Neuronal stem cell (in vitro differentiated cells): Measurements from ENCODE around the gene MTFR1L.

Source experiments
- DNase-seq: peaks from one replicate; pipeline ENCODE4 v3.0.0-alpha.2; 2013; ENCODE audit warnings: low spot score
- H2AFZ ChIP-seq: one replicate; pipeline ENCODE4 v1.6.1; 2013; ENCODE audit warnings: mild to moderate bottlenecking, low read length, inconsistent platforms
- H2AK5ac ChIP-seq: 2 replicates; pipeline ENCODE4 v1.6.1; 2013; ENCODE audit warnings: low read depth, mild to moderate bottlenecking, inconsistent platforms, low read length, moderate library complexity, mixed read lengths
- H2BK120ac ChIP-seq: 2 replicates; pipeline ENCODE4 v1.6.1; 2013; ENCODE audit warnings: low read depth, mild to moderate bottlenecking, inconsistent platforms, low read length, moderate library complexity, mixed read lengths
- H2BK12ac ChIP-seq: one replicate; pipeline ENCODE4 v1.6.1; 2013; ENCODE audit warnings: low read length, inconsistent platforms
- H2BK15ac ChIP-seq: 2 replicates; pipeline ENCODE4 v1.6.1; 2013; ENCODE audit warnings: mild to moderate bottlenecking, low read length, inconsistent platforms, mixed read lengths
- H2BK5ac ChIP-seq: one replicate; pipeline ENCODE4 v1.6.1; 2013; ENCODE audit warnings: inconsistent platforms, mild to moderate bottlenecking, low read length, moderate library complexity
- H3K14ac ChIP-seq: one replicate; pipeline ENCODE4 v1.6.1; 2013; ENCODE audit warnings: low read length, inconsistent platforms
- H3K18ac ChIP-seq: 2 replicates; pipeline ENCODE4 v1.6.1; 2013; ENCODE audit warnings: low read length, inconsistent platforms
- H3K23ac ChIP-seq: 2 replicates; pipeline ENCODE4 v1.6.1; 2013; ENCODE audit warnings: low read depth, mild to moderate bottlenecking, mixed read lengths, low read length, inconsistent platforms; ENCODE audit not compliant: poor library complexity
- H3K27ac ChIP-seq: replicated peaks from 3 replicates; pipeline ENCODE4 v1.5.1; 2013; ENCODE audit warnings: low read length, inconsistent platforms
- H3K27me3 ChIP-seq, 3 experiments: 2 replicates each; pipeline ENCODE4 v1.6.1; 2013; ENCODE audit warnings: low read length in 3 of 3, mild to moderate bottlenecking in 2 of 3, inconsistent platforms in 1 of 3, low read depth in 1 of 3, mixed read lengths in 1 of 3, moderate library complexity in 1 of 3; ENCODE audit not compliant: control insufficient read depth in 3 of 3, insufficient read depth in 3 of 3
- H3K36me3 ChIP-seq, 2 donors: replicated peaks in 1 of 2; 2 replicates each; pipeline ENCODE4 v1.6.1; 2013; ENCODE audit warnings: low read length in 2 of 2; ENCODE audit not compliant: control insufficient read depth in 2 of 2, insufficient read depth in 2 of 2
- H3K4ac ChIP-seq: 2 replicates; pipeline ENCODE4 v1.6.1; 2013; ENCODE audit warnings: inconsistent platforms, mild to moderate bottlenecking, low read length, moderate library complexity
- H3K4me1 ChIP-seq, 2 donors: 1 replicate in 1 of 2; 2 replicates in 1 of 2; pipeline ENCODE4 v1.6.1; 2013; ENCODE audit warnings: low read length in 2 of 2, low read depth in 1 of 2; ENCODE audit not compliant: control insufficient read depth in 2 of 2, insufficient read depth in 1 of 2
- H3K4me2 ChIP-seq: one replicate; pipeline ENCODE4 v1.6.1; 2013; ENCODE audit warnings: mild to moderate bottlenecking, low read length, inconsistent platforms; ENCODE audit not compliant: insufficient read depth, poor library complexity, severe bottlenecking
- H3K4me3 ChIP-seq, 2 donors: 2 replicates each; pipeline ENCODE4 v1.5.1; 2013; ENCODE audit warnings: low read length in 2 of 2, mild to moderate bottlenecking in 2 of 2, inconsistent platforms in 1 of 2, moderate library complexity in 1 of 2
- H3K79me1 ChIP-seq: one replicate; pipeline ENCODE4 v1.6.1; 2013; ENCODE audit warnings: low read depth, mild to moderate bottlenecking, inconsistent platforms, low read length, moderate library complexity
- H3K9ac ChIP-seq: one replicate; pipeline ENCODE4 v1.6.1; 2013; ENCODE audit warnings: mild to moderate bottlenecking, low read depth, low read length, inconsistent platforms; ENCODE audit not compliant: poor library complexity
- H3K9me3 ChIP-seq, 2 donors: replicated peaks in 1 of 2; 2 replicates each; pipeline versions ENCODE3 to v1.6.1; 2013; ENCODE audit warnings: low read length in 2 of 2, mild to moderate bottlenecking in 2 of 2, inconsistent platforms in 1 of 2, low read depth in 1 of 2, mixed read lengths in 1 of 2, moderate library complexity in 1 of 2; ENCODE audit not compliant: control insufficient read depth in 2 of 2, insufficient read depth in 1 of 2
- H4K8ac ChIP-seq: one replicate; pipeline ENCODE4 v1.6.1; 2013; ENCODE audit warnings: low read depth, mild to moderate bottlenecking, inconsistent platforms, low read length, moderate library complexity
- H4K91ac ChIP-seq: one replicate; pipeline ENCODE4 v1.6.1; 2013; ENCODE audit warnings: low read length, low read depth, mild to moderate bottlenecking, inconsistent platforms; ENCODE audit not compliant: poor library complexity
- WGBS, 2 donors: extraction: QIAGEN DNeasy Blood & Tissue Kit; methylation state at CpG; one replicate each; pipeline ENCODE4 v1.1.7; 2013; ENCODE audit warnings: missing lambda C conversion rate in 2 of 2, mixed read lengths in 1 of 2; ENCODE audit not compliant: insufficient read length in 2 of 2, insufficient replicate concordance in 1 of 2; ENCODE audit errors: extremely low coverage in 2 of 2; 5-methylcytosine and 5-hydroxymethylcytosine counted together

MTFR1L gene

GRCh38 chr1:25826571-25826970, 6.8 kb downstream of the MTFR1L start:
- Histone ChIP-seq H3K9me3 (no peaks in the 10 kb centered on the region), H3K79me1 (no peaks in the 10 kb centered on the region), H2AK5ac (no peak overlapping the region), H2AFZ (no peak overlapping the region), H4K8ac (no peak overlapping the region), H3K4ac (no peak overlapping the region), H3K27me3 (no peaks in the 10 kb centered on the region), H2BK15ac (no peak overlapping the region), H4K91ac (no peak overlapping the region), H3K9ac (no peak overlapping the region), H3K36me3 (peaks cover 25 to 81% of the 10 kb centered on the region in 2 donors), H3K4me1 (no peaks in the 10 kb centered on the region), H3K4me2 (no peak overlapping the region), H3K27ac (no peak overlapping the region), H3K23ac (no peak overlapping the region), H3K18ac (no peak overlapping the region), H3K14ac (no peak overlapping the region), H3K4me3 (peak overlapping the region in 1 of 2 donors; percentile 16), H2BK5ac (no peak overlapping the region), H2BK120ac (no peak overlapping the region), H2BK12ac (no peak overlapping the region)
- WGBS, 2 donors, result no CpG with 5 or more reads among the region's 10 CpGs
- no peak for DNase-seq

GRCh38 chr1:25828491-25828890, 8.7 kb downstream of the MTFR1L start:
- no peak overlapping the region for H2BK12ac ChIP-seq
- no peak overlapping the region for H3K18ac ChIP-seq
- H4K91ac ChIP-seq, result no peak overlapping the region
- H3K4ac ChIP-seq, result no peak overlapping the region
- no peak overlapping the region for H2AFZ ChIP-seq
- no peak overlapping the region for H3K9ac ChIP-seq
- H3K27me3 ChIP-seq, result no peaks in the 10 kb centered on the region
- no peaks in the 10 kb centered on the region for H3K9me3 ChIP-seq
- DNase-seq, result no peak
- no peak overlapping the region for H2AK5ac ChIP-seq
- H3K36me3 ChIP-seq, result peaks cover 35 to 96% of the 10 kb centered on the region in 2 donors
- no peaks in the 10 kb centered on the region for H3K4me1 ChIP-seq
- no peak overlapping the region for H3K14ac ChIP-seq
- no peak overlapping the region for H2BK15ac ChIP-seq
- H2BK5ac ChIP-seq, result no peak overlapping the region
- WGBS, 2 donors, result no CpG with 5 or more reads among the region's 3 CpGs
- no peak overlapping the region for H3K4me2 ChIP-seq
- H4K8ac ChIP-seq, result no peak overlapping the region
- no peak overlapping the region for H2BK120ac ChIP-seq
- no peaks in the 10 kb centered on the region for H3K79me1 ChIP-seq
- H3K27ac ChIP-seq, result no peak overlapping the region
- no peak overlapping the region for H3K23ac ChIP-seq
- H3K4me3 ChIP-seq, result no peak overlapping the region

DNA sequence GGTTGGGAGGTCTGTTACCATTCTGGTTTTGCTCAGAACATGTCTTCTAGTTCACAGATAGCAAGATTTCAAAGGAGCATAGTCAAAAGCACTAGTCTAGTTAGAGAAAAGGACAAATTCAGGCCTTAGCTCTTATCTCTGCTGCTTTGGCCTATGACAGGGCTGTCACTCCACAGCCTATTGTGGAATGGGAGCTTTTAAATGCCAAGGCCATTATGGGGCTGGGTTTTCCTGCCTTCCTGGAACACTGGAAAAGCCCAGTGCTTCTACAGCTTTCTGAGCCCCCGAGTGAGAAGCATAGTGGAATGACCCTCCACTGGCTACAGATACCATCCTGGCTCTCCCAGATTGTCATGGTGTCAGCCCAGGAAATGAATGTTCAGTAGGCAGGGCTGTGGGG, 9.3 kb downstream of the MTFR1L start:
- Histone ChIP-seq H3K27ac (no peak overlapping the region), H3K4me2 (no peak overlapping the region), H3K36me3 (peaks cover 35 to 98% of the 10 kb centered on the region in 2 donors), H3K18ac (no peak overlapping the region), H3K4me3 (no peak overlapping the region), H2AK5ac (no peak overlapping the region), H4K91ac (no peak overlapping the region), H3K4ac (no peak overlapping the region), H2BK12ac (no peak overlapping the region), H3K79me1 (no peaks in the 10 kb centered on the region), H2AFZ (no peak overlapping the region), H4K8ac (no peak overlapping the region), H2BK120ac (no peak overlapping the region), H3K23ac (no peak overlapping the region), H3K9ac (no peak overlapping the region), H2BK15ac (no peak overlapping the region), H2BK5ac (no peak overlapping the region), H3K4me1 (no peaks in the 10 kb centered on the region), H3K14ac (no peak overlapping the region), H3K9me3 (no peaks in the 10 kb centered on the region), H3K27me3 (no peaks in the 10 kb centered on the region)
- no peak for DNase-seq
- WGBS, 2 donors, result no CpG with 5 or more reads among the region's 1 CpG

DNA sequence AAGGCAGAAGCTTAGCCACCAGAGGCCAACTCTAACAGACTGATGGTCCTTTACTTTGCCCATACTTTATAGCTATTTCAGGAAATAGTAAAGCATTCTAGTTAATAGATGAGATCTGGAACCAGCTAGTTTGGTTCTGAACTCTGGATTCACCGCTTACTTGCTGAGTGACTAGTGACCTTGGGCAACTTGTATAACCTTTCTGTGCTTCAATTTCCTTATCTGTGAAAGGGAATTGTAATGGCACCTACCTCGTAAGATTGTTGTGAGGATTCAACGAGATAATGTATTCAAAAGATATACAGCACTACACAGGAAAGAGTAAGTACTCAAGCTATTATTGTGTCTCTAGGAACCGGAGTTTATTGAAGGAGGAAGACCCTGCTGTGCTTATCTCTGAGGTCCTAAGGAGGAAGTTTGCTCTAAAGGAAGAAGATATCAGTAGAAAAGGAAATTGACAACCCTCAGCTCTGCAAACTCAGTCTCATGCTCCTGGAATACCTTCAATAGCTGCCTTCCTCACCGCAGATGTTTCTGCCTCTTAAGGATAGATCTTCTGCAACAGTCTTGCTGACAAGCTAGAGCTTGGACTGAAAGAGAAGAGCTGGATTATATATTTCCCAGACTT, 11.9 kb downstream of the MTFR1L start:
- no peak overlapping the region for H3K9ac ChIP-seq
- WGBS, 2 donors, result no CpG with 5 or more reads among the region's 5 CpGs
- H3K36me3 ChIP-seq, result peaks cover 34 to 99% of the 10 kb centered on the region in 2 donors
- H3K4me1 ChIP-seq, result no peaks in the 10 kb centered on the region
- H2BK5ac ChIP-seq, result no peak overlapping the region
- H2BK120ac ChIP-seq, result no peak overlapping the region
- no peak overlapping the region for H2AK5ac ChIP-seq
- DNase-seq, result no peak
- no peaks in the 10 kb centered on the region for H3K9me3 ChIP-seq
- H3K4me2 ChIP-seq, result no peak overlapping the region
- no peak overlapping the region for H4K8ac ChIP-seq
- H2AFZ ChIP-seq, result no peak overlapping the region
- no peak overlapping the region for H2BK12ac ChIP-seq
- no peak overlapping the region for H3K23ac ChIP-seq
- no peak overlapping the region for H3K4ac ChIP-seq
- no peak overlapping the region for H2BK15ac ChIP-seq
- no peak overlapping the region for H3K14ac ChIP-seq
- H3K27me3 ChIP-seq, result no peaks in the 10 kb centered on the region
- no peaks in the 10 kb centered on the region for H3K79me1 ChIP-seq
- H3K27ac ChIP-seq, result no peak overlapping the region
- no peak overlapping the region for H4K91ac ChIP-seq
- H3K4me3 ChIP-seq, result no peak overlapping the region
- no peak overlapping the region for H3K18ac ChIP-seq
